ENCODE data around the gene PLXNB2.
A peak's percentile ranks its signal among the peaks of the same experiment; 100 is the strongest.

PLXNB2 gene

DNA sequence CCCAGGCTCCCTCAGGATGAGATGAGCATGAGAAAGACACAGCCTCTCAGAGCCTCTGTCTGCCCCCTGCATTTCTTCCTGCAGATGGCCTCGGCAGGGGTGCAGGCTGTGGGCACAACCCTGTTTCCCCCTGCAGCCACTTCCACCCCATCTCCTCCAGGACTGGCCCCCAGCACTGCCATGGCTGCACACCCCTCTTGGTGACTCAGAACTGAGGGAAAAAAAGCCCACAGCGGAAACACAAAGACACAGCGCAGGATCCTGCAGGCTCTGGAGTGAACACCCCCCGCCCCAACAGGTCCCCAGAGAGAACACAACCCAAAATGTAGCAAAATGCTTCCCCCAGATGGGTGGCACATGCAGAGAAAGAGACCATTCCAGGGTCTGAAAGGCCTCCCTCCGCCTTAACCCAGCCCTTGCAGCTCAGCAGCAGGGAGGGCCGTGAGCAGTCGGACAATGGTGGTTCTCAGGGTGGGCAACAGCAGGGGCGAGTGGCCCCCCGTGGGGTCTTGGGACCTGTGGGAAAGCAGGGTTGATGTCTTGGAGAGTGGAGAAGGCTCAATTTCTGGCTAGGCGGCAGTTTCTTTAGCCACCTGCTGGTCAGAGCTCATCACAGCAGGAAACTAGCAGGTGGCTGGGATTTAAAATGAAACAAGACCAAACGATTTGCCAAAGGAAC lies 70.6 kb downstream of the PLXNB2 start:
- Mint-ChIP-seq H3K27ac (no peak overlapping the region), H3K4me3 (peak overlapping the region in 1 of 3 experiments; percentile 12), H3K9me3 (no peaks in the 10 kb centered on the region), H3K4me1 (peaks cover 17% of the 10 kb centered on the region), H3K27me3 (ENCODE audit: low read depth) (no peaks in the 10 kb centered on the region), H3K36me3 (ENCODE audit: low read depth) (peaks cover 13% of the 10 kb centered on the region)
- TF ChIP-seq, protein P1, sequence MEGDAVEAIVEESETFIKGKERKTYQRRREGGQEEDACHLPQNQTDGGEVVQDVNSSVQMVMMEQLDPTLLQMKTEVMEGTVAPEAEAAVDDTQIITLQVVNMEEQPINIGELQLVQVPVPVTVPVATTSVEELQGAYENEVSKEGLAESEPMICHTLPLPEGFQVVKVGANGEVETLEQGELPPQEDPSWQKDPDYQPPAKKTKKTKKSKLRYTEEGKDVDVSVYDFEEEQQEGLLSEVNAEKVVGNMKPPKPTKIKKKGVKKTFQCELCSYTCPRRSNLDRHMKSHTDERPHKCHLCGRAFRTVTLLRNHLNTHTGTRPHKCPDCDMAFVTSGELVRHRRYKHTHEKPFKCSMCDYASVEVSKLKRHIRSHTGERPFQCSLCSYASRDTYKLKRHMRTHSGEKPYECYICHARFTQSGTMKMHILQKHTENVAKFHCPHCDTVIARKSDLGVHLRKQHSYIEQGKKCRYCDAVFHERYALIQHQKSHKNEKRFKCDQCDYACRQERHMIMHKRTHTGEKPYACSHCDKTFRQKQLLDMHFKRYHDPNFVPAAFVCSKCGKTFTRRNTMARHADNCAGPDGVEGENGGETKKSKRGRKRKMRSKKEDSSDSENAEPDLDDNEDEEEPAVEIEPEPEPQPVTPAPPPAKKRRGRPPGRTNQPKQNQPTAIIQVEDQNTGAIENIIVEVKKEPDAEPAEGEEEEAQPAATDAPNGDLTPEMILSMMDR (IDR thresholded peaks at IDR 0.05; ENCODE audit: unreplicated experiment in 3 of 3) = peak; percentile 50 to 54 (median 50)

DNA sequence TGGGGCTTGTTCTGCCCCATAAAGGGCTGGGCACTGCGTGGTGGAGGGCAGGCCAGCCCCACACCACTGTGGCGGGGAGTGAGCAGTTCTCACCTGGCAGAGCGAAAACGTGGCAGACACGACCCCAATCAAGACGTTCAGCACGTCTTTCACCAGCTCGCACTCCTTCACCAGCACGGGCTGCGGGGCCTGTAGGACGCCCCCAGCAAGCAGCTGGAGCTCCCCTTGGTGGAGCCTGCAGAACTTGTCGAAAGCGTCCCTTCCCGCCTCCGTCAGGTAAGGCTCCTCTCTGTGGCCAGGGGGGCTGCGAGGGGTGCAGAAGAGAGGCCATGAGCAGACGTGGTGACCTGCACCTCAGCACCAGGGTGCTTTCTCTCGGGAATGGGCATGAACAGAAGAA lies 74.2 kb downstream of the PLXNB2 start:
- Mint-ChIP-seq H3K4me1 (peaks cover 6% of the 10 kb centered on the region), H3K27me3 (ENCODE audit: low read depth) (no peaks in the 10 kb centered on the region), H3K36me3 (ENCODE audit: low read depth) (peaks cover 24% of the 10 kb centered on the region), H3K4me3 (no peak overlapping the region), H3K27ac (no peak overlapping the region), H3K9me3 (no peaks in the 10 kb centered on the region)
- TF ChIP-seq, protein P1 (IDR thresholded peaks at IDR 0.05; ENCODE audit: unreplicated experiment in 3 of 3) = no peak

DNA sequence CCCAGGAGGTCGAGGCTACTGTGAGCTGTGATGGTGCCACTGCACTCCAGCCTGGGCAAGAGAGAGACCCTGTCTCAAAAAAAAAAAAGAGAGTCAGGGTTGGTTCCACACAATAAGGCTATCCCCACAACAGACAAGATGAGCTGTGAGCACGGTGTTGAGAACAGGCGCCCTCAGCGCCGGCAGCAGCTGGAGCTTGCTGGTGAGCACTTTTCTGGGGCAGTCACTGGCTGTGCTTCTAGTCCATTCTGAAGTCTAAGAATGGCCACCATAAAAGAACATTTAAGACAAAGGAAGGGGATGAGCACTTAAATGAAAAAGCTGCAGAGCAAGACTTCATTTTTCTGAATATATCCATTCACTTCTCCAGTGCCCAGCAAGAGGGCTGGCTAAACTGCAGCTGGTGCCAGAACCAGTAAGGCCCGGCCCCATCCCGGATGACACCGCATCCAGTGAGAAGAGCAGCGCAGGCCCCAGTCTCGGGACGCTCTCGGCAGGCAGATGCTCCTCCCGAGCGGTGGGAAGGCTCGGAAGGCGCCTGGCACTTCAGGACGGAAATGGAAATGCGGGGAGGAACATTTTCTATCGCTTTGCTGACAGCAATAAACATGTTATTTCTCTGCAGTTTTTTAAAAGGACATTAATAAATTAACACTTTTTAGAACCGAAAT lies 74.8 kb downstream of the PLXNB2 start:
- no peaks in the 10 kb centered on the region for H3K9me3 Mint-ChIP-seq
- TF ChIP-seq, protein P1 (IDR thresholded peaks at IDR 0.05; ENCODE audit: unreplicated experiment in 3 of 3) = no peak
- no peak overlapping the region for H3K27ac Mint-ChIP-seq
- H3K4me1 Mint-ChIP-seq = peaks cover 6% of the 10 kb centered on the region
- H3K36me3 Mint-ChIP-seq (ENCODE audit: low read depth) = peaks cover 24% of the 10 kb centered on the region
- H3K27me3 Mint-ChIP-seq (ENCODE audit: low read depth) = no peaks in the 10 kb centered on the region
- H3K4me3 Mint-ChIP-seq = no peak overlapping the region

DNA sequence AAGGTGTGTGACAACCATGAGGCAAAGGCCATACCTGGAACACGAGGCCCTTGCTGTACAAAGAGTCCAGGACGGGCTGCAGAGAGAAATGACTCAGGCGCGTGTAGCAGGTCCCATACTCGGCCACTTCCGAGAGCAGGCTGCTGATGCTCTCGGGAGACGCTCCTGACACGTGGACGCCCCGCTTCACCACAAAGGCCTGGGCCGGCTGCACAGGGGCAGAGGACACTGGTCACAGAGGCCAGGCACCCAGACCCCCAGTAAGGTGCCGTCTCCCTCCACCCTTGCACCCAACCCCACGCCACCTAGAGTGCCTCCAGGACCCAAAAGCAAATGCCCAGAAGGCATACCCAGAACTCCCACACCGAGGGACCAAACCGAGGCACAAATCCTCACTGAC lies 78.1 kb downstream of the PLXNB2 start:
- TF ChIP-seq, protein P1 (IDR thresholded peaks at IDR 0.05; ENCODE audit: unreplicated experiment in 3 of 3) = no peak
- H3K27me3 Mint-ChIP-seq (ENCODE audit: low read depth) = no peaks in the 10 kb centered on the region
- no peak overlapping the region for H3K4me3 Mint-ChIP-seq
- no peaks in the 10 kb centered on the region for H3K9me3 Mint-ChIP-seq
- H3K27ac Mint-ChIP-seq = no peak overlapping the region
- peaks cover 28% of the 10 kb centered on the region for H3K36me3 Mint-ChIP-seq (ENCODE audit: low read depth)
- H3K4me1 Mint-ChIP-seq = no peaks in the 10 kb centered on the region

GRCh38 chr22:50228366-50228765 lies 79.1 kb downstream of the PLXNB2 start:
- H3K27me3 Mint-ChIP-seq (ENCODE audit: low read depth) = no peaks in the 10 kb centered on the region
- TF ChIP-seq, protein P1 (IDR thresholded peaks at IDR 0.05; ENCODE audit: unreplicated experiment in 3 of 3) = no peak
- no peak overlapping the region for H3K4me3 Mint-ChIP-seq
- peaks cover 31% of the 10 kb centered on the region for H3K36me3 Mint-ChIP-seq (ENCODE audit: low read depth)
- no peaks in the 10 kb centered on the region for H3K4me1 Mint-ChIP-seq
- H3K27ac Mint-ChIP-seq = no peak overlapping the region
- H3K9me3 Mint-ChIP-seq = no peaks in the 10 kb centered on the region

Data from nephron (organoid).